SU-DHL-6 (cell line): ENCODE measurements around the gene EFS.

Experiments
- EZH2phosphoT487 ChIP-seq: fragments of 200-600 bp; sonication (generic), shearing (Covaris generic); conservative IDR thresholded peaks from 2 replicates; pipeline ENCODE4 v1.6.1; 2018; ENCODE audit warnings: mild to moderate bottlenecking, antibody characterized with exemption, low read length, moderate library complexity, mixed read lengths
- TF ChIP-seq, protein P1 (sequence below): fragments of 200-600 bp; sonication (generic); IDR thresholded peaks from one replicate; pipeline ENCODE4 v1.5.1; 2017; ENCODE audit warnings: antibody characterized with exemption, mild to moderate bottlenecking, low read length, moderate library complexity; ENCODE audit not compliant: insufficient read depth, poor library complexity, severe bottlenecking

DNA sequence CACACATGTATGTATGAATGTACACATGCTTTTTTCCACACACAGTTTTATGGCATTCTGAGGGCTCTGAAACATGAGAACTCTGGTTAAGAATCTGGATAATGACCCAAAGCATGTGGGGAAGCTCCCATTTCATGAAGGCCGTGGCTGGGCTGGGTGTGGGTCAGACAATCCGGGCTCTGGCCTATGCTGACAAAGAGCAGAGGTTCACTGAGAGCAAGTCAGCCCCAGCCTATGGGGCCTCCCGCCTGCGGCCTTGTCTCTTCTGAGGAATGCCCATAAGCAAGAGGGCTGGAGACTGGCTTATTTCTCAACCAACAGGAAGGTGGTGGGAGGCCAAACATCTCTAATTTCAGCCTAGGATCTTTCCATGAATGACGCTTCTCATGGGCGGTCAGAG is 34.6 kb upstream of the EFS start:
- TF ChIP-seq, protein P1, sequence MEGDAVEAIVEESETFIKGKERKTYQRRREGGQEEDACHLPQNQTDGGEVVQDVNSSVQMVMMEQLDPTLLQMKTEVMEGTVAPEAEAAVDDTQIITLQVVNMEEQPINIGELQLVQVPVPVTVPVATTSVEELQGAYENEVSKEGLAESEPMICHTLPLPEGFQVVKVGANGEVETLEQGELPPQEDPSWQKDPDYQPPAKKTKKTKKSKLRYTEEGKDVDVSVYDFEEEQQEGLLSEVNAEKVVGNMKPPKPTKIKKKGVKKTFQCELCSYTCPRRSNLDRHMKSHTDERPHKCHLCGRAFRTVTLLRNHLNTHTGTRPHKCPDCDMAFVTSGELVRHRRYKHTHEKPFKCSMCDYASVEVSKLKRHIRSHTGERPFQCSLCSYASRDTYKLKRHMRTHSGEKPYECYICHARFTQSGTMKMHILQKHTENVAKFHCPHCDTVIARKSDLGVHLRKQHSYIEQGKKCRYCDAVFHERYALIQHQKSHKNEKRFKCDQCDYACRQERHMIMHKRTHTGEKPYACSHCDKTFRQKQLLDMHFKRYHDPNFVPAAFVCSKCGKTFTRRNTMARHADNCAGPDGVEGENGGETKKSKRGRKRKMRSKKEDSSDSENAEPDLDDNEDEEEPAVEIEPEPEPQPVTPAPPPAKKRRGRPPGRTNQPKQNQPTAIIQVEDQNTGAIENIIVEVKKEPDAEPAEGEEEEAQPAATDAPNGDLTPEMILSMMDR, result no peak
- no peak for TF ChIP-seq EZH2phosphoT487
